Activated naive CD8-positive, alpha-beta T cell (primary cell): ENCODE results near the gene CLTB.

ENCODE experiments used
- H3K27ac Mint-ChIP-seq: one replicate; pipeline ENCODE4 v1.8.0; 2021; ENCODE audit warnings: mixed read lengths
- H3K27me3 Mint-ChIP-seq: one replicate; pipeline ENCODE4 v1.8.0; 2021; ENCODE audit warnings: mixed read lengths
- H3K36me3 Mint-ChIP-seq: one replicate; pipeline ENCODE4 v1.8.0; 2021; ENCODE audit warnings: mixed read lengths
- H3K4me1 Mint-ChIP-seq: one replicate; pipeline ENCODE4 v1.8.0; 2021; ENCODE audit warnings: low read depth, mixed read lengths
- H3K4me3 Mint-ChIP-seq: one replicate; pipeline ENCODE4 v1.8.0; 2021; ENCODE audit warnings: mild to moderate bottlenecking, mixed read lengths
- H3K9me3 Mint-ChIP-seq: one replicate; pipeline ENCODE4 v1.8.0; 2021; ENCODE audit warnings: low read depth, mixed read lengths

Gene CLTB

DNA sequence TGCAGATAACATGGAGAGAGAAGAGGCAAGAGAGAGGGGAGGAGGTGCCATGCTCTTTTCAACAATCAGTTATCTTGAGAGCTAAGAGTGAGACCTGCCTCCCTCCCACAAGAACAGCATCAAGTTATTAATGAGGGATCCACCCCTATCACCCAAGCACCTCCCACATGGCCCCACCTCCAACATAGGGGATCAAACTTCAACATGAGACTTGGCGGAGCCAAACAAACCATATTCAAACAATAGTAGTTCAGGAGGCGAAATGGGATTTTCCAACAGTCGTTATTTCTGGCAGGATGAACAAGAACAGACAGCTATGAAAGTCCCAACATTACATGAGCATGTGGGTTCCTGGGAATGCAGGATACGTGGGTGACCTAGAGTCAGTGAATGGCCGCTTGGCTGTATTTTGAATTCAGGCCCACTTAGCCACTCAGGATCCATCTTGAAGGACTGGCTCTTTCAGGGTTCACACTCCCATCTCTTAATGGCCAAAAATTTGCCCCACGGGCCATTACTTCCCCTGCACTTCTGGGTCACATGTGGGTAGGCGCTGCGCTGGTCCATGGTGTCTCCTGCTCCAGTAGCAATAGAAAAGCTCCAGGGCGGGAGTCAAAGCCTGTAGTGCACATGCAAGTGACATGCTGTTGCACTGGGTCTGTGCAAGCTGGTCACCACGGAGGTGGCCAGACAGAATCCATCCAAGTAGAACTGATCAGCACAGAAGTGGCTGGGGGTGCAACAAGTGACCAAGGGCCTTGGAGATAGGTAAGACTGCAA is 24.8 kb upstream of the CLTB start:
- no peak overlapping the region for H3K4me3 Mint-ChIP-seq
- no peaks in the 10 kb centered on the region for H3K27me3 Mint-ChIP-seq

DNA sequence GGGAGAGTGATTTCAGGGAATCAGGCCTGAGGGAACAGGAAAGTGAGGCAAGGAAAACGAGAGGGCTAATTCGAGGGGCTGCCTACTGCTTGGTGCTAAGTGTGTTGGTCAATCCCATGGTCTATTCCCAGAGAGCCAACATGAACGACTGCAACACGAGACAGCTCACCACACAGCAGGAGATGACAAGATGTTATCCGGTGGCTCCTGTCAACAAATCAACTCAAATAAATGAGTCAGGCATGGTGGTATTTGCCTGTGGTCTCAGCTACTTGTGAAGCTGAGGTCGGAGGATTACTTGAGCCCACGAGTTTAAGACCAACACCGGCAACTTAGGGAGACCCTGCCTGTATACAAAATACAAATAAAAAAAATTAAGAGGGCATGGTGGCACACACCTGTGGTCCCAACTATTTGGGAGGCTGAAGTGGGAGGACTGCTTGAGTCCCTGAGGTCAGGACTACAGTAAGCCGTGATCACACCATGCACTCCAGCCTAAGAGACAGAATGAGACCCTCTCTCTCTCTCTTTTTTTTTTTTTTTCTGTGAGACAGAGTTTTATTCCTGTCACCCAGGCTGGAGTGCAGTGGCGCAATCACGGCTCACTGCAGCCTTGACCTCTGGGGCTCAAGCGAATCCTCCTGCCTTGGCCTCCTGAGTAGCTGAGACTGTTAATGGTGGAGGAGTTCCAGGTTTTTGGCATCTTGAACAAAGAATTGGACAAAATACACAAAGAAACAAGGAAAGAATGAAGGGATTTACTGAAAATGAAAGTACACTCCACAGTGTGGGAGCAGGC is 22.8 kb upstream of the CLTB start:
- H3K27me3 Mint-ChIP-seq = no peaks in the 10 kb centered on the region
- no peaks in the 10 kb centered on the region for H3K9me3 Mint-ChIP-seq
- peaks cover 8% of the 10 kb centered on the region for H3K4me1 Mint-ChIP-seq
- H3K27ac Mint-ChIP-seq = no peak overlapping the region
- H3K36me3 Mint-ChIP-seq = no peaks in the 10 kb centered on the region
- H3K4me3 Mint-ChIP-seq = no peak overlapping the region

More for the DNA sequence above, 24.8 kb upstream of the CLTB start:
- H3K4me1 Mint-ChIP-seq = peaks cover 8% of the 10 kb centered on the region
- H3K36me3 Mint-ChIP-seq = no peaks in the 10 kb centered on the region
- H3K9me3 Mint-ChIP-seq = no peaks in the 10 kb centered on the region
- H3K27ac Mint-ChIP-seq = no peak overlapping the region

DNA sequence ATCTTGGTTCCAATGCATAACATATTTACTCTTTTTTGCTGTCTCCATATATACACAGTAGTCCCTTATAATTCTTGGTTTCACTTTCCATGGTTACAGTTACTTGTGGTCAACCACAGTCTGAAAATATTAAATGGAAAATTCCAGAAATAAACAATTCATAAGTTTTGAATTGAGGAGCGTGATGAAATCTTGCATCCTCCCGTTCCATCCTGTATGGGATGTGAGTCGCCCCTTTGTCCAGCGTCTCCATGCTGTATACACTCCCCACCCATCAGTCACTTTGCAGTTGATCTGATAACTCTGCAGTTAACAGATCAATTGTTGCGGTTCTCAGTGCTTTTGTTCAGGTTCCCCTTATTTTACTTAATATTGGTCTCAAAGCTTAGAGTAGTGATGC is 20.3 kb upstream of the CLTB start:
- Mint-ChIP-seq H3K27ac (no peak overlapping the region), H3K36me3 (no peaks in the 10 kb centered on the region), H3K9me3 (no peaks in the 10 kb centered on the region), H3K4me3 (peak overlapping the region; percentile 32), H3K4me1 (peaks cover 8% of the 10 kb centered on the region), H3K27me3 (no peaks in the 10 kb centered on the region)

DNA sequence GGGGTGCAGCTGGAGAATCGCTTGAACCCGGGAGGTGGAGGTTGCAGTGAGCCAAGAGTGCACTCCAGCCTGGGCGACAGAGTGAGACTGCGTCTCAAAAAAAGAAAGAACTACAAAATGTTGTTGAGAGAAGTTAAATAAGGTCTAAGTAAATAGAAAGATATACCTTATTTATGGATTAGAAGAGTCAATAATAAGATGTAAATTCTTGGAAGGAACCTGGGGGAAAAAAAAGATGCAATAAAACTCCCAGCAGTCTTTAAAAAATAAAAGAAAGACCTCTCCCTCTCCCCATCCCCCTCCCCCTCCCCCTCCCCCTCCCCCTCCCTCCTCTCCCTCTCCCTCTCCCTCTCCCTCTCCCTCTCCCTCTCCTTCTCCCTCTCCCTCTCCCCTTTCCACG is 16.4 kb upstream of the CLTB start:
- no peak overlapping the region for H3K4me3 Mint-ChIP-seq
- H3K27me3 Mint-ChIP-seq = no peaks in the 10 kb centered on the region
- H3K4me1 Mint-ChIP-seq = peaks cover 18% of the 10 kb centered on the region
- H3K36me3 Mint-ChIP-seq = no peaks in the 10 kb centered on the region
- no peak overlapping the region for H3K27ac Mint-ChIP-seq
- no peaks in the 10 kb centered on the region for H3K9me3 Mint-ChIP-seq

DNA sequence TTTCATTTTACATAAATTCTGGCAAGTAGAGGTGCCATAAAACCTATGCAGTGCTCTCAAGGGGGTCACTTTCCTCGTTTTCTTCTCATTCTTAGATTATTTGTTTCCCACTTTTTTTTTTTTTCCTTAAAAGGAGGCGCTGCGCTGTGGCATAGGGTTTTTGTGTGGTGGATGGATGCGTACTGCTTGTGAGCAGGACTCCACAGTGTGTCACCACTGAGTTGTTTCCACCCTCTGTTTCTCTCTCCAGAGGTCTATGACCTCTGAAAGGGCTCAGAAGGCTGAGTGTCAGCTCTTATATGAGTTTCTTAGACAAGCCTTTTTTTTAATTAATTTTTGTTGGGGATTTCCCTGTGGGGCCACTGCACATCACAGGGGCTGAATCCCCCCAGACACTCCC is 13.6 kb upstream of the CLTB start:
- H3K36me3 Mint-ChIP-seq = peaks cover 2% of the 10 kb centered on the region
- H3K4me3 Mint-ChIP-seq = no peak overlapping the region
- no peaks in the 10 kb centered on the region for H3K9me3 Mint-ChIP-seq
- H3K27me3 Mint-ChIP-seq = no peaks in the 10 kb centered on the region
- H3K4me1 Mint-ChIP-seq = peaks cover 9% of the 10 kb centered on the region
- peak overlapping the region; percentile 34 for H3K27ac Mint-ChIP-seq

DNA sequence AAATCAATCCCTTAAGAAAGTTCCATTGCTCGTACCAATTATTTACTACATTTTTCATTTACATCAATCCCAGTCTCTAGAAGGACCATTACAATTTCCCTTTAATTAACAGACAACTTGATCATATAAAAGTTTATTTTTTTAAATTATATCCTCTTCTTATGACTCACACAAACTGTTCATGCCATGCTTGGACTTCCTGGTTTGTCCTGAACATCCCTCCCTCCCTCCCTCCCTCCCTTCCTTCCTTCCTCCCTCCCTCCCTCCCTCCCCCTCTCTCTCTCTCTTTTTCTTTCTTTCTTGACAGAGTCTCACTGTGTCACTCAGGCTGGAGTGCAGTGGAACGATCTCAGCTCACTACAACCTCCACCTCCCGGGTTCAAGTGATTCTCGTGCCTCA is 11.6 kb upstream of the CLTB start:
- H3K27me3 Mint-ChIP-seq = no peaks in the 10 kb centered on the region
- no peaks in the 10 kb centered on the region for H3K9me3 Mint-ChIP-seq
- no peak overlapping the region for H3K27ac Mint-ChIP-seq
- H3K36me3 Mint-ChIP-seq = peaks cover 2% of the 10 kb centered on the region
- H3K4me1 Mint-ChIP-seq = peaks cover 9% of the 10 kb centered on the region
- H3K4me3 Mint-ChIP-seq = no peak overlapping the region

DNA sequence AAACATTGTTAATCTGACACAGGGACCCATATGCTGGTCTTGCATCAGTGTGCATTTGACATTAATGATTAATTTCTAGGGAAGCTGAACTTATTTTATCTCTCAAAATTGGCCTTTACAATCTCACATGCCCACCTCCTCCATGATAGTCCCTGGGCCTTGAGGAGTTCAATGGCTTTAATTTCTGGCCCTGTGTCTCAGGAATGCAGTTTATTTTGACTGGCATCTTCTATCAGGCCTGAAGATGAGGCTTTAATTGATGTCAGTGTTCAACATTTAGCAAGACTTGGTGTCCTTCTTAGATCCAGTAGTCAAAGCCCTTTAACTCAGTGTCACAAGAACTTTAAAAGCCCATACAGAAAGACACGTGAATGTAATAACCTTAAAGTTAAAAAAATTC is 10.5 kb upstream of the CLTB start:
- H3K4me3 Mint-ChIP-seq = no peak overlapping the region

DNA sequence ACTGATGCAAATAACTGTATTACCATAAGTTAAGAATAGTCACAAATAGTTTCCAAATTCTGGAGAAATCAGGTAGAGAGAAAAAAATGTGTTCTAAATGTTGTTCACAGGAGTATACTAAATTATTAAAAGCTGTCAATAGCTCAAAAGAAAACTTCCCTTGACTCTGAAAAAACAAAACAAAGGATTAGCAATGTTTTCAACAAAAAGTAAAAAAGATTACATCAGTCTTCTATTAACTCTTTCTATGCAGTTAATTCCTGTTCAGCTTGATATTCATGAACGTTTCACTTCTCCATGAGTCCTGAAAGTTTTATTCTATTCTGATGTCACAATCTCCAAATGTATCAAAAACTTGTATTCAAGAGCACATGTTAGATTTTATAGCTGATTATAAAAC is 9.5 kb upstream of the CLTB start:
- peaks cover 9% of the 10 kb centered on the region for H3K4me1 Mint-ChIP-seq
- no peaks in the 10 kb centered on the region for H3K9me3 Mint-ChIP-seq
- no peak overlapping the region for H3K4me3 Mint-ChIP-seq
- H3K36me3 Mint-ChIP-seq = peaks cover 2% of the 10 kb centered on the region
- H3K27me3 Mint-ChIP-seq = no peaks in the 10 kb centered on the region
- no peak overlapping the region for H3K27ac Mint-ChIP-seq

More for the DNA sequence above, 10.5 kb upstream of the CLTB start:
- H3K27ac Mint-ChIP-seq = no peak overlapping the region
- peaks cover 9% of the 10 kb centered on the region for H3K4me1 Mint-ChIP-seq
- no peaks in the 10 kb centered on the region for H3K27me3 Mint-ChIP-seq
- no peaks in the 10 kb centered on the region for H3K9me3 Mint-ChIP-seq
- peaks cover 2% of the 10 kb centered on the region for H3K36me3 Mint-ChIP-seq

DNA sequence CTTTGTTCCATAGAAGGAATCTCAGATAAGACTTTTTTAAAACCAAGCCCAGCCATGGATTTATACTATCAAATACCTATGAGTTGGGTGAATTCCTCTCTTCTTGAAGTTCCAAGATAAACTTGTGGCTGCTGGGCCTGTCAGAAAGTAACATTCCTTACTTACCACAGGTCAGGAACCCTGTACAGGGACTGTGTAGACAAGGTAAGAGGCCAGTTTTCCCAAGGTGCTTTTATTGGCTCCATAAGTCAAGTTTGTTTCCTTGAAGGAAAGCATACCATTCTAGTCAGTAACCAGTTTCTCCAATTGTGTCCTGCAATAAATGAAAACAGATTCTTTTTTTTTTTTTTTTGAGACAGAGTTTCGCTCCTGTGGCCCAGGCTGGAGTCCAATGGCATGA is 8.8 kb upstream of the CLTB start:
- H3K27ac Mint-ChIP-seq = no peak overlapping the region
- peaks cover 4% of the 10 kb centered on the region for H3K4me1 Mint-ChIP-seq
- H3K9me3 Mint-ChIP-seq = no peaks in the 10 kb centered on the region
- no peaks in the 10 kb centered on the region for H3K27me3 Mint-ChIP-seq
- H3K36me3 Mint-ChIP-seq = peaks cover 2% of the 10 kb centered on the region
- H3K4me3 Mint-ChIP-seq = no peak overlapping the region

DNA sequence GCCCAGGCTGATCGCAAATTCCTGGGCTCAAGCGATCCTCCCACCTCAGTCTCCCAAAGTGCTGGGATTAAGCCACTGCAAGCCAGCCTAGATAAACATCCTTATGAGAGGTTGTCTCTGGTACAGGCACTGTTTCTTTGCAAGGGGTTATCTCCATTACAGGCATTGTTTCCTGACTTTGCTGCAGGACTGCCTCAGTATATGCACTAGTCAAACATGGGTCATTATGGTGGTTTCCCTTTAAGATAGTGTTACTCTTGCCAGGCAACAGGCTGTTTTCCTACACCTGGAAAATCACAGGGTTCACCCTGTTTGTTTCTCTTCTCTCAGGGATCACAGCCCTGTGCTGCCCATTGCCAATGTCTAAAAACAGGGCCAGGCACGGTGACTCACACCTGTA is 7.8 kb upstream of the CLTB start:
- Mint-ChIP-seq H3K4me3 (no peak overlapping the region), H3K27ac (no peak overlapping the region), H3K27me3 (no peaks in the 10 kb centered on the region), H3K9me3 (no peaks in the 10 kb centered on the region), H3K36me3 (peaks cover 2% of the 10 kb centered on the region), H3K4me1 (no peaks in the 10 kb centered on the region)

DNA sequence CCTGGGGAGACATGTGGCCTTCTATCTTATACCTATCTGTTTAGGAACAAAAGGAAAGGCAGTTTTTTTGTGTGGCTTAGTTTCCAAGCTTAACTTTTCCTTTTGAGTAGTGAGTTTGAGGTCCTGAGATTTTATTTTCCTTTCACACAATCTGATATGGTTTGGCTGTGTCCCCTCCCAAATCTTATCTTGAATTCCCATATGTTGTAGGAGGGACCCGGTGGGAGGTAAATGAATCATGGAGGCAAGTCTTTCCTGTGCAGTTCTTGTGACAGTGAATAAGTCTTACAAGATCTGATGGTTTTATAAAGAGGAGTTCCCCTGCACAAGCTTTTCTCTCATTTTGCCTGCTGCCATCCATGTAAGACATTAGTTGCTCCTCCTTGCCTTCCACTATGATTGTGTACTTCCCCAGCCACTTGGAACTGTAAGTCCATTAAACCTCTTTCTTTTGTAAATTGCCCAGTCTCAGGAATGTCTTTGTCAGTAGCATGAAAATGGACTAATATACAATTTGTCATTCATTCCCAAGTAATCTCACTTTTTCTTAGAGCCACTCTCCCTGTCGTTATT is 4.7 kb upstream of the CLTB start:
- Mint-ChIP-seq H3K27ac (no peak overlapping the region), H3K27me3 (no peaks in the 10 kb centered on the region), H3K4me1 (peaks cover 7% of the 10 kb centered on the region), H3K4me3 (no peak overlapping the region), H3K9me3 (no peaks in the 10 kb centered on the region), H3K36me3 (peaks cover 2% of the 10 kb centered on the region)

DNA sequence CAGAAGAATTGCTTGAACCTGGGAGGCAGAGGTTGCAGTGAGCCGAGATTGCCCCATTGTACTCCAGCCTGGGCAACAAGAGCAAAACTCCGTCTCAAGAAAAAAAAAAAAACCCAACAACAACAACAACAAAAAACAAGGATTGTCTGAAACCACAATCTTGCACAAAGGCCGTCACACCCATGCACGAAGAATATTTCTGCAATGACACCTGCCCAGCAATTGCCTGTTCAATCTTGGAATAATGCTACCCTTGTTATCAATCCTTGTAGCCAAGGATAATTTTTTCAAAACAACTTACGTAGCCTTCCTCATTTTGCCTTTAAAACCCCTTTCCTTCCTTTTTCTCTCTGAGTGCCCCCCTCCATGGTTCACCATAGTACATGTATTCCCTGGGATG is 3.7 kb upstream of the CLTB start:
- peaks cover 12% of the 10 kb centered on the region for H3K4me1 Mint-ChIP-seq
- no peaks in the 10 kb centered on the region for H3K27me3 Mint-ChIP-seq
- H3K4me3 Mint-ChIP-seq = no peak overlapping the region
- no peaks in the 10 kb centered on the region for H3K36me3 Mint-ChIP-seq
- H3K9me3 Mint-ChIP-seq = no peaks in the 10 kb centered on the region
- no peak overlapping the region for H3K27ac Mint-ChIP-seq

DNA sequence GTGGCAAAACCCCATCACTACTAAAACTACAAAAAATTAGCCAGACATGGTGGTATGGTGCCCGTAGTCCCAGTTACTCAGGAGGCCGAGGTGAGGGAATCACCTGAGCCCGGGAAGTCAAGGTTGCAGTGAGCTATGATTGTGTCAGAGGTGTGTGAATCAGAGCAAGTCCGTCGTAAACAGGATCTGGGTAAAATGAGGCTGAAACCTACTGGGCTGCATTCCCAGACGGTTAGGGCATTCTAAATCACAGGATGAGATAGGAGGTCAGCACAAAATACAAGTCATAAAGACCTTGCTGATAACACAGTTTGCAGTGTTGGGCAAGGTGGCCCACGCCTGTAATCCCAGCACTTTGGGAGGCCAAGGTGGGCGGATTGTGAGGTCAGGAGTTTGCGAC is 1.9 kb upstream of the CLTB start:
- Mint-ChIP-seq H3K27ac (no peak overlapping the region), H3K27me3 (no peaks in the 10 kb centered on the region), H3K4me3 (no peak overlapping the region), H3K36me3 (no peaks in the 10 kb centered on the region), H3K9me3 (no peaks in the 10 kb centered on the region), H3K4me1 (peaks cover 27% of the 10 kb centered on the region)

DNA sequence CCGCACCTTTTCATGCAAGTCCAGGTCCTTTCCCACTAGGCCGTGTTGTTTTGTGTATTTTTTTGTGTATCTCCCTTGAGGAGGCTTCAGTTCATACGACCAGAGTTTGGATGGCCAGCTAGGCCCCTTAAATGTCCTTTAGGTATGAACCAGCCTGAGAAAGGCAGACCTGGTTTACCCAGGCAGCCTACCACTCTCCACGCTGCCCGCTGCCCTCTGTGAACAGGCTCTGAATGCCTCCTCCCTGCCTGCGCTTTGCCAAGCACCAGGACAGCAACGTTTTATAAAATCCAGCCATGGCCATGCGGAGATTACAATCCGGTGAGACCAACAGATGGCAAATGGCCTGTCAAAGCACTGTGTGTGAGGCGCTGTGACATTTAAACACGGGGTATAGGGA is 626 bp upstream of the CLTB start:
- Mint-ChIP-seq H3K27me3 (no peaks in the 10 kb centered on the region), H3K27ac (peak overlapping the region; percentile 46), H3K4me3 (peak overlapping the region; percentile 75), H3K36me3 (no peaks in the 10 kb centered on the region), H3K4me1 (peaks cover 34% of the 10 kb centered on the region), H3K9me3 (no peaks in the 10 kb centered on the region)

DNA sequence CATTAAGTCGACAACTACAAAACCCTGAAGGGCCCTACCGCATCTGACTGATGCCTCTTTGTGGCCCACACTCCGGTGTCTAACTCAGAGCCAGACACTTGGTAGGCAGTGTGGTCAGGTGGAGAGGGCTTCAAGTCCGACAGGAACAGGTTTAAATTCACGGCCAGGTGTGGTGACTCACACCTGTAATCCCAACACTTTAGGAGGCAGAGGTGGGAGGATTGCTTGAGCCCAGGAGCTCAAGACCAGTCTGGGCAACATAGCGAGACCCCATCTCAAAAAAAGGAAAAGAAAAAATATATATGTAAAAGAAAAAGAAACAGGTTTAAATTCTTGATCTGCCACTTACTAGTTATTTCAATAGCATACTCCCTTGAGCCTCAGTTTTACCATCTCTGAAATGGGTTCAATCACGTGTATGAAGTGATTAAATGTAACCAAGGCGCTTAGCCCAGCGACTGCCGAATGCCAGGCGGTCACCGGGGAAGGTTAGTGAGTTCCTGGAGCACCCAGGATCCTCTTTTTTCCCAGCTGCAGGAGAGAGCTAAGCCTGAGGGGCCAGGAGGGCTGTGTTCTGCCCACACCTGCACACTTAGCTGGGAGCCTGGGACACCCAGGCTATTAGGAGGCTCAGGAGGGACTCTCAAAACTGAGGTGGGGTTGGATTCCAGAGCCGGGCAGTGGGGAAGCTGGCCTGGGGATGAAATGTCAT is 943 bp downstream of the CLTB start:
- H3K27ac Mint-ChIP-seq = peak overlapping the region; percentile 80
- H3K4me3 Mint-ChIP-seq = peak overlapping the region; percentile 88
- no peaks in the 10 kb centered on the region for H3K36me3 Mint-ChIP-seq
- no peaks in the 10 kb centered on the region for H3K9me3 Mint-ChIP-seq
- no peaks in the 10 kb centered on the region for H3K27me3 Mint-ChIP-seq
- H3K4me1 Mint-ChIP-seq = peaks cover 41% of the 10 kb centered on the region
